Progenitor cell of endocrine pancreas (in vitro differentiated cells): ENCODE measurements around the gene HM13. TPM values are rescaled to one million over a fixed set of nuclear protein-coding genes. Genes with fewer than 3 reads are reported as not detected.
"Not testable (repeated sequence)": the region's sequence is repeated elsewhere in the genome, so short reads cannot be mapped to it uniquely, and the experiment has no call there.

ENCODE experiments used
- DNase-seq: peaks from one replicate; pipeline ENCODE4 v3.0.0; 2021; ENCODE audit warnings: low spot score; ENCODE audit not compliant: unreplicated experiment
- H3K27ac Mint-ChIP-seq: 2 replicates; pipeline ENCODE4 v1.8.0; 2021; ENCODE audit warnings: mild to moderate bottlenecking, moderate library complexity, mixed read lengths
- H3K27me3 Mint-ChIP-seq: 2 replicates; pipeline ENCODE4 v1.8.0; 2021; ENCODE audit warnings: mixed read lengths
- H3K36me3 Mint-ChIP-seq: 2 replicates; pipeline ENCODE4 v1.8.0; 2022; ENCODE audit warnings: mixed read lengths; ENCODE audit not compliant: insufficient read depth
- H3K4me1 Mint-ChIP-seq: 2 replicates; pipeline ENCODE4 v1.8.0; 2021; ENCODE audit warnings: low read depth, mixed read lengths
- H3K4me3 Mint-ChIP-seq: 2 replicates; pipeline ENCODE4 v1.8.0; 2021; ENCODE audit warnings: low read depth, mild to moderate bottlenecking, moderate library complexity, mixed read lengths
- H3K9me3 Mint-ChIP-seq: 2 replicates; pipeline ENCODE4 v1.8.0; 2021; ENCODE audit warnings: low read depth, mixed read lengths
- total RNA-seq: library from RNA; stranded (reverse); gene quantifications from 2 replicates; pipeline ENCODE4 v1.2.1, GENCODE V29; 2021
- TF ChIP-seq, protein P1 (sequence below): fragments of 200-600 bp; sonication (generic); IDR thresholded peaks from one replicate; pipeline ENCODE4 v1.5.0; 2021; ENCODE audit warnings: antibody characterized with exemption, mild to moderate bottlenecking; ENCODE audit not compliant: unreplicated experiment

HM13 gene
- total RNA-seq, 1 donor from 2014 or later, result 217 TPM

DNA sequence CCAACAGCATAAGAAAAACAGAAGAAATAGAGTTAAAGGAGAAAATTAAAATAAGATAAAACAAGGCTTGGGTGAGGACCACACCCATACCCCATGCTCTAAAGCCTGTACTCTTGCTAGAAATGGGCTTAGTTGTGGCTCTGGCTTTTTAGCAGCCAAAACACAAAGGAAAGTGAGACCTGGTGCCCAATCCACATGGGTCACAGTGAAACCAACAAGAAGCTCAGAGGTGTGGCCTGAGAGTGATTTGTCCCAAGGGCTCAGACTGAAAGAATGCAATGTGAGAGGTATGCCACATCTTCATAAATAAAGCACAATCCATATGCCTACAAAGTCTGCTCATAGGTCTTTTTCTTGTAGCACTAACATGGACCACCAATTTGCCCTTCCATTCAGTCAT, 21.1 kb downstream of the HM13 start:
- no peak for DNase-seq
- Mint-ChIP-seq H3K27me3 (no peaks in the 10 kb centered on the region), H3K4me3 (no peak overlapping the region), H3K9me3 (no peaks in the 10 kb centered on the region), H3K36me3 (peaks cover 42% of the 10 kb centered on the region), H3K27ac (no peak overlapping the region), H3K4me1 (no peaks in the 10 kb centered on the region)
- TF ChIP-seq, protein P1, sequence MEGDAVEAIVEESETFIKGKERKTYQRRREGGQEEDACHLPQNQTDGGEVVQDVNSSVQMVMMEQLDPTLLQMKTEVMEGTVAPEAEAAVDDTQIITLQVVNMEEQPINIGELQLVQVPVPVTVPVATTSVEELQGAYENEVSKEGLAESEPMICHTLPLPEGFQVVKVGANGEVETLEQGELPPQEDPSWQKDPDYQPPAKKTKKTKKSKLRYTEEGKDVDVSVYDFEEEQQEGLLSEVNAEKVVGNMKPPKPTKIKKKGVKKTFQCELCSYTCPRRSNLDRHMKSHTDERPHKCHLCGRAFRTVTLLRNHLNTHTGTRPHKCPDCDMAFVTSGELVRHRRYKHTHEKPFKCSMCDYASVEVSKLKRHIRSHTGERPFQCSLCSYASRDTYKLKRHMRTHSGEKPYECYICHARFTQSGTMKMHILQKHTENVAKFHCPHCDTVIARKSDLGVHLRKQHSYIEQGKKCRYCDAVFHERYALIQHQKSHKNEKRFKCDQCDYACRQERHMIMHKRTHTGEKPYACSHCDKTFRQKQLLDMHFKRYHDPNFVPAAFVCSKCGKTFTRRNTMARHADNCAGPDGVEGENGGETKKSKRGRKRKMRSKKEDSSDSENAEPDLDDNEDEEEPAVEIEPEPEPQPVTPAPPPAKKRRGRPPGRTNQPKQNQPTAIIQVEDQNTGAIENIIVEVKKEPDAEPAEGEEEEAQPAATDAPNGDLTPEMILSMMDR, result no peak

DNA sequence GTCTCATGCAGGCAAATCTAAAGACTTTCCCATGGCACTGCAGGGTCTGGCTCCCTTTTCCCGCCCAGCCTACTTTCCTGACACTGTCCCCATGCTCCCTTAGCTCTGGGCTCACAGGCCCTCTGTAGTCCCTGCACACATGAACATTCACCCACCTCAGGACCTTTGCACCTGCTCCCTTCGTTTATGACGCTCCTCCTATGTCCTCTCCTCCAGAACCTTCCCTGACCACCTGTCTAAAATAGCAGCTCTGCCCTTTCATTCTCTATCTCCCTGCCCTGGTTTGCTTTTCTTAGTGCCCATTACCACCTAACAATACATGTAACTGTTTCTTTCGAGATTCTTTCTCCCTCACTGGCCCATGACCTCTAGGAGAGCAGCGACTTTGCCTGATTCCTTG, 22.3 kb downstream of the HM13 start:
- Mint-ChIP-seq H3K4me1 (no peaks in the 10 kb centered on the region), H3K36me3 (peaks cover 34% of the 10 kb centered on the region), H3K27me3 (no peaks in the 10 kb centered on the region), H3K4me3 (no peak overlapping the region), H3K27ac (no peak overlapping the region), H3K9me3 (no peaks in the 10 kb centered on the region)
- TF ChIP-seq, protein P1, result no peak
- DNase-seq, result no peak

DNA sequence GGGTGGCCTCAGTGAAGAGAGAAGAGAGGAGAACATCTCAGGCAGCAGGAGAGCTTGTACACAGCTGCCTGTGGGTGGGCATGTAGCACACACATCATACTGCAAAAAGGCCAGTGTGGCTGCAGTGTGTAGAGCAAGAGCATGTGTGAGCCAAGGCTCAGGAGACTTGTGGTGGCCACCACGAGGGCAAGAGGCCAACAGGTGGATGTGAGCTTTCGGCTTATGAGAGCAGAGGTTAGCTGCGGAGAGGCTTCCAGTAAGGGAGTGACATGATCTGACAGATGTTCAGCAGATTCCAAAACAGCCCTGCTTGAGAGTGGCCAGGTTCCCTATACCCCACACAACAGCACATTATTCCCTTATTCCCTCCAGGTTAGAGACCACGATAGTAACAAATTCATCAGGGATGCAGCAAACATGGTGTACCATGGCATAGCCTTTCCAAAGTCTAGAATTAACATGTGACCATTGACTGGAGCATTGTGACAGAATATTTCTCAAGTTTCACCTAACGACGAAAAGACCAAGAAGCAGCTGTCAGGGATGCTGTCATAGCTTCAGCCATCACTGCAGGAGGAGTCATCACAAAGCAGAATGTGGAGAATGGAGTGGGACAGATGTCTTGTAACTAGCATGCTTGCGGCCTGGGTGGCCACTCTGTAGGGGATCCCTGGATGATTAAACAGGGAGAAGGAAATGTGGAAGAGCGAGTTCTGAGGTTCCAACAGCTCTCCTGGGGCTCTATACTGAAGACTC, 23.1 kb downstream of the HM13 start:
- H3K4me3 Mint-ChIP-seq, result no peak overlapping the region
- no peaks in the 10 kb centered on the region for H3K4me1 Mint-ChIP-seq
- H3K9me3 Mint-ChIP-seq, result no peaks in the 10 kb centered on the region
- H3K27ac Mint-ChIP-seq, result no peak overlapping the region
- no peaks in the 10 kb centered on the region for H3K27me3 Mint-ChIP-seq
- H3K36me3 Mint-ChIP-seq, result peaks cover 34% of the 10 kb centered on the region
- DNase-seq, result no peak
- TF ChIP-seq, protein P1, result no peak

DNA sequence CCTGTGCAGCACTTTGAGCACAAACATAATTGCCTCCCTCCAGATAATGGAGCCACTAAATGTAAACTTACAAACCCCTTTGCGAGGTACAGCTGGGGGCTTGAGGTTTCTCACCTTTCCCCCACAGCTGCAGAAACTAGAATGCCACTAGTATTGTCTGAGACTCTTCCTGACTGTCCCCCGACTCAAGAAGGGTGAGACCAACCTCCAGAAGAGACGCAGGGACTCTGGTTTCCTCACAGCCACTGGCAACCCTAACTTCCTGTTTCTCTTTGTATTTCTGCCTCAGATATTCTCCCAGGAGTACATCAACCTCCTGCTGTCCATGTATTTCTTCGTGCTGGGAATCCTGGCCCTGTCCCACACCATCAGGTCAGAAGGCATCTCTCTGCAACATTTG, 23.6 kb downstream of the HM13 start:
- no peak for DNase-seq
- Mint-ChIP-seq H3K27me3 (no peaks in the 10 kb centered on the region), H3K4me1 (no peaks in the 10 kb centered on the region), H3K36me3 (peaks cover 30% of the 10 kb centered on the region), H3K4me3 (no peak overlapping the region), H3K27ac (no peak overlapping the region), H3K9me3 (no peaks in the 10 kb centered on the region)
- TF ChIP-seq, protein P1, result no peak

DNA sequence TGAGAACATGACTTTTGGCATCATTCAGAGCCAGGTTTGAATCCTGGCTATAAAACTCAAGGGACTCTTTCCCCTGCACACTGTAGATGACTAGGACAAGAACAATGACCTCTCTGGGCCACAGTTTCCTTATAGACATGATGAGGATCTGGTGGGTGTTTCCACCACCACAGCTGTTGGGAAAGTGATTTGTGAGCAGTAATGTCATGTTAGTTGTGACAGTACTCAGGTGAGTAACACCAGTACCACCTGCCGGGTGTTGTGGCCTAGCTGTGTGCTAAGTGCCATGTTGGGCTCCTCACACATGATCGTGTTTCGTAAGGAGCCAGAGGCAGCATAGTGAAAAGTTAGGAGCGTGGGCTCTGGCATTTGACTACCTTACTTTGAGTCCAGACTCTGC, 24.1 kb downstream of the HM13 start:
- no peaks in the 10 kb centered on the region for H3K9me3 Mint-ChIP-seq
- H3K36me3 Mint-ChIP-seq, result peaks cover 30% of the 10 kb centered on the region
- TF ChIP-seq, protein P1, result no peak
- H3K4me1 Mint-ChIP-seq, result no peaks in the 10 kb centered on the region
- no peak overlapping the region for H3K27ac Mint-ChIP-seq
- DNase-seq, result no peak
- H3K27me3 Mint-ChIP-seq, result no peaks in the 10 kb centered on the region
- H3K4me3 Mint-ChIP-seq, result no peak overlapping the region

DNA sequence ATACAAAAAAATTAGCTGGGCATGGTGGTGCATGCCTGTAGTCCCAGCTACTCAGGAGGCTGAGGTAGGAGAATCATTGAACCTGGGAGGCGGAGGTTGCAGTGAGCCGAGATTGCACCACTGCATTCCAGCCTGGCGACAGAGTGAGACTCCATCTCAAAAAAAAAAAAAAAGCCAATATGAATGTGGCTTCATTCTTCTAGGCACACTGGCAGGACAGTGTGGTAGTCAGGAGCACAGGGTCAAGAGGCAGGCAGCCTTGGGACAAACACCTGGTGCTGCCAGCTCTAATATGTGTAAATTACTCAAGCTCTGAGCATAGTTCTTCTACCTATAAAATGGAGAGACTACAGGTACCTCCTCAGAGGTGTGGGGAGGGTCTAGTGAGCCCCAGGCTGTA, 25.4 kb downstream of the HM13 start:
- DNase-seq, H3K4me1 Mint-ChIP-seq, H3K9me3 Mint-ChIP-seq, H3K27me3 Mint-ChIP-seq, H3K4me3 Mint-ChIP-seq, H3K27ac Mint-ChIP-seq: not testable (repeated sequence)
- H3K36me3 Mint-ChIP-seq, result peaks cover 25% of the 10 kb centered on the region
